Measurements from ENCODE around the gene CD93. TPM values are rescaled to one million over a fixed set of nuclear protein-coding genes. Genes with fewer than 3 reads are reported as not detected.

Gene CD93
- total RNA-seq, 1 donor from 2014 or later: under 0.01 TPM

GRCh38 chr20:23096097-23096496 is 10.0 kb upstream of the CD93 start:
- Histone ChIP-seq H3K4me3 (ENCODE audit: low read depth, low read length) (no peak overlapping the region), H3K27me3 (ENCODE audit: control insufficient read depth, insufficient read depth, low read length) (no peaks in the 10 kb centered on the region), H3K36me3 (ENCODE audit: control insufficient read depth, insufficient read depth, low read length) (no peaks in the 10 kb centered on the region)
- DNase-seq (ENCODE audit: low read depth): peak; percentile 37
- FAIRE-seq: no peak
- TF ChIP-seq CTCF (IDR thresholded peaks at IDR 0.05; ENCODE audit: insufficient read depth, low read length, severe bottlenecking): no peak

- Histone ChIP-seq H3K27me3 (ENCODE audit: control insufficient read depth, insufficient read depth, low read length) (no peaks in the 10 kb centered on the region), H3K4me3 (ENCODE audit: low read depth, low read length) (no peak overlapping the region), H3K36me3 (ENCODE audit: control insufficient read depth, insufficient read depth, low read length) (no peaks in the 10 kb centered on the region)
- FAIRE-seq (no peak), DNase-seq (ENCODE audit: low read depth) (peak; percentile 31)
- TF ChIP-seq CTCF (IDR thresholded peaks at IDR 0.05; ENCODE audit: insufficient read depth, low read length, severe bottlenecking): no peak
Measured at GRCh38 chr20:23095499-23095898, 9.4 kb upstream of the CD93 start.

GRCh38 chr20:23094927-23095326 is 8.8 kb upstream of the CD93 start:
- FAIRE-seq: no peak
- Histone ChIP-seq H3K4me3 (ENCODE audit: low read depth, low read length) (peak overlapping the region; percentile 14), H3K36me3 (ENCODE audit: control insufficient read depth, insufficient read depth, low read length) (no peaks in the 10 kb centered on the region), H3K27me3 (ENCODE audit: control insufficient read depth, insufficient read depth, low read length) (no peaks in the 10 kb centered on the region)
- no peak for TF ChIP-seq CTCF (IDR thresholded peaks at IDR 0.05; ENCODE audit: insufficient read depth, low read length, severe bottlenecking)
- DNase-seq (ENCODE audit: low read depth): peak; percentile 97

- no peaks in the 10 kb centered on the region for H3K27me3 ChIP-seq (ENCODE audit: control insufficient read depth, insufficient read depth, low read length)
- FAIRE-seq (no peak), DNase-seq (ENCODE audit: low read depth) (peak; percentile 29)
- H3K4me3 ChIP-seq (ENCODE audit: low read depth, low read length): no peak overlapping the region
- H3K36me3 ChIP-seq (ENCODE audit: control insufficient read depth, insufficient read depth, low read length): no peaks in the 10 kb centered on the region
- TF ChIP-seq CTCF (IDR thresholded peaks at IDR 0.05; ENCODE audit: insufficient read depth, low read length, severe bottlenecking): no peak
Measured at GRCh38 chr20:23094213-23094896, 8.2 kb upstream of the CD93 start.

- DNase-seq (ENCODE audit: low read depth) (no peak), FAIRE-seq (no peak)
- no peaks in the 10 kb centered on the region for H3K27me3 ChIP-seq (ENCODE audit: control insufficient read depth, insufficient read depth, low read length)
Measured at GRCh38 chr20:23093613-23094012, 7.5 kb upstream of the CD93 start.

More at GRCh38 chr20:23093613-23094012, 7.5 kb upstream of the CD93 start:
- H3K36me3 ChIP-seq (ENCODE audit: control insufficient read depth, insufficient read depth, low read length): no peaks in the 10 kb centered on the region
- H3K4me3 ChIP-seq (ENCODE audit: low read depth, low read length): no peak overlapping the region
- no peak for TF ChIP-seq CTCF (IDR thresholded peaks at IDR 0.05; ENCODE audit: insufficient read depth, low read length, severe bottlenecking)

Measured in bronchial epithelial cell (primary cell).